Right hindlimb (tissue), 1 donor: ENCODE data around the gene CD247.
"Not testable (repeated sequence)": the region's sequence is repeated elsewhere in the genome, so short reads cannot be mapped to it uniquely, and the experiment has no call there.

Experiments used
- DNase-seq: peaks from one replicate; pipeline ENCODE4 v3.0.0-alpha.2; 2018

CD247 gene

GRCh38 chr1:167518331-167518700, at the start of gene CD247:
Gene CD247, minus strand, starts transcription at chr1:167518529. Its CDS starts 64 bp downstream, at chr1:167518465.
- no peak for DNase-seq

GRCh38 chr1:167567663-167568062, 49.3 kb upstream of the CD247 start:
- DNase-seq, result no peak

GRCh38 chr1:167566766-167567165, 48.4 kb upstream of the CD247 start:
- no peak for DNase-seq

GRCh38 chr1:167565922-167566321, 47.6 kb upstream of the CD247 start:
- no peak for DNase-seq

- no peak for DNase-seq
Measured at GRCh38 chr1:167564612-167565270, 46.4 kb upstream of the CD247 start.

GRCh38 chr1:167563579-167564246, 45.4 kb upstream of the CD247 start:
- no peak for DNase-seq

- DNase-seq, result no peak
Measured at GRCh38 chr1:167562702-167563101, 44.4 kb upstream of the CD247 start.

GRCh38 chr1:167561753-167562152, 43.4 kb upstream of the CD247 start:
- no peak for DNase-seq

GRCh38 chr1:167555971-167556714, 37.8 kb upstream of the CD247 start:
- peak; percentile 54 for DNase-seq

- not testable (repeated sequence) for DNase-seq
Measured at GRCh38 chr1:167555072-167555471, 36.7 kb upstream of the CD247 start.

- no peak for DNase-seq
Measured at GRCh38 chr1:167554028-167554779, 35.9 kb upstream of the CD247 start.

- peak; percentile 95 for DNase-seq
Measured at GRCh38 chr1:167553136-167554027, 35.1 kb upstream of the CD247 start, which contains the start of gene CREG1. Gene CREG1, minus strand, starts transcription at chr1:167553762.

GRCh38 chr1:167551362-167551761, 33.0 kb upstream of the CD247 start:
- DNase-seq, result no peak

GRCh38 chr1:167548059-167548932, 30.0 kb upstream of the CD247 start:
- DNase-seq, result no peak

GRCh38 chr1:167546935-167547334, 28.6 kb upstream of the CD247 start:
- DNase-seq, result no peak

- no peak for DNase-seq
Measured at GRCh38 chr1:167545349-167545748, 27.0 kb upstream of the CD247 start.

GRCh38 chr1:167544447-167545093, 26.2 kb upstream of the CD247 start:
- no peak for DNase-seq

- no peak for DNase-seq
Measured at GRCh38 chr1:167543199-167543990, 25.1 kb upstream of the CD247 start.
